Mesenteric fat pad (tissue), 1 donor: ENCODE results near the gene MED25. TPM values are rescaled to one million over a fixed set of nuclear protein-coding genes. Genes with fewer than 3 reads are reported as not detected.

ENCODE experiments used
- DNase-seq: peaks from one replicate; pipeline ENCODE4 v3.0.0-alpha.2; 2020; ENCODE audit warnings: low spot score
- total RNA-seq: library from RNA; stranded (reverse); fragmentation: NEBNext Ultra II Directional; extraction: Animal tissue kit (Norgen Biotek cat#: 25700); gene quantifications from one replicate; pipeline ENCODE4 v1.2.1, GENCODE V29; 2021
- donor health status: DM: yes; HTN: yes; CAD: no.

MED25 gene
- total RNA-seq, 1 donor from 2014 or later = 40.4 TPM

DNA sequence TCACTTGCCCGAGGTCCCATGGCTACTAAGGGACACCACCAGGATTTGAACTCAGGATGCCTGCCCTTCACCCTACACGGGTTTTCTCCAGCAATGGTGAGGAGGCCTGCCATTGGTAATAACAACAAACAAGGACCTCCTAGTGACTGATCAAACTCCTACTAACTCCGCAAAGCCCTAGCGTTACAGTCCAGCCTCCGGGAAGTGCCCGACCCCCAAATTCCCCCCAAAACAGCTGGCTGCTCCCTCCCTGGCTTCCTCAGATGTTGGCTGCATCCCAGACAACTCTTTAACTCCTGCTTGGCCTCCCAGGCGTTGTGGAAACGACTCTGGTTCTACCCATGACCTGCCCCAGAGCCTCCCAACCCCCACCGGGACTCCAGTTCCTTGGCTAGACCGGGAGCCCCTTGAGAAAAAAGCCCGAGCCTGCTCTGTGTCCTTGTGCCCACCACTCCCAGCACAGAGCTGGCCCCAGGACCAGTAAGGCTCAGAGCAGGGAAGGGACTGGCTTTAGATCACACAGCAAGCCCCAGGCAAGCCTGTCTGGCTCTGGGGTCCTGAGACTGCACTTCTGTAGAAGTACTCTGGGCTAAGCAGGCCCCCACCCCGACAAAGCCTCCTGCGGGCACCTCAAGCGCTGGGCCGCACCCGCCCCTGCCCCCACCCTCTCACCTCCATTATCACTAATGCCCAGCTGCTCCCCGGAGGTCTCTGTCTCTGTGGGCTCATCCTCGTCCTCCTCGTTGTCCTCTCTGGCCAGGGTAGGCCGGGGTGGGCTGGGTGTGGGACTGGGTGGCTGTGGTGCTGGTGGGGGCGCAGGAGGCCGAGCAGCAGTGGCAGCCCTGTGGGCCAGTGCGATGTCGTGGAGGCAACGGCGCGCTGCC lies 54.4 kb downstream of the MED25 start:
- DNase-seq = no peak

DNA sequence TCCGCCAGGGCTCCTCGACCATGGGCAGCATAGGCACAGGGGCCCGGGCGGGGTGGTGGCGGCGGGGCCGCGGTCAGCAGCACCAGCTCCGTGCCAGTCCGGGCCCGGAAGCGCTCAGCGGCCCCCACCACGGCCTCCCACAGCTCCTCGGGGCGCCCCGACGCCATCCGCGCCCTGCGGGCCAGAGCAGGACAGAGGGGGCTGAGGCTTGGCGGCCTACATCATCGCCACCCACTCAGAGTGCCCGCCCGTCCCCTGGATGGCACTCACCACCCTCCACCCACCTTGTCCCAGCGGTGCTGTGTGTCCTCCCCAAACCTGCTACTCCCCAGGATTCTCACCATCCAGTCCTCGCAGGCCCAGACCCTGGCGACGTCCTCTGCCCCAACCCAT lies 55.0 kb downstream of the MED25 start:
- no peak for DNase-seq

DNA sequence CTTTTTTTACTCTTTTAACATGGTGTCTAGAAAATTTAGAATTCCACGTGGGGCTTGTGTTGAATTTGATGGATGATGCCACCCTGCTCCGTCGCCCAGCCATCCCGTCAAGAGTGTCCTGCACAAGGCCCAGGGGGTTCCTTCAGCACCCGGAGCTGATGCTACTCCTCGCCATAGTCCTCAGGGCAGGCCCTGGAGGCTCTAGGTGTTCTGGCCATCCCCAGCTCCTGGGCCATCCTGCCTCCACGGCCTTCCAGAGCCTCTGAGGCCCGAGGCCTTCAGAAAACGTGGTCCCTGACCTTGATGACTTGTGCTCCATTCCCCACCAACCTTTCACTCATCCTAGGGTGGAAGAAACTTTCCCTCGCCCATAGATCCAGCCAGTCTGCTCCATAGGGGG lies 55.7 kb downstream of the MED25 start:
- DNase-seq = no peak

DNA sequence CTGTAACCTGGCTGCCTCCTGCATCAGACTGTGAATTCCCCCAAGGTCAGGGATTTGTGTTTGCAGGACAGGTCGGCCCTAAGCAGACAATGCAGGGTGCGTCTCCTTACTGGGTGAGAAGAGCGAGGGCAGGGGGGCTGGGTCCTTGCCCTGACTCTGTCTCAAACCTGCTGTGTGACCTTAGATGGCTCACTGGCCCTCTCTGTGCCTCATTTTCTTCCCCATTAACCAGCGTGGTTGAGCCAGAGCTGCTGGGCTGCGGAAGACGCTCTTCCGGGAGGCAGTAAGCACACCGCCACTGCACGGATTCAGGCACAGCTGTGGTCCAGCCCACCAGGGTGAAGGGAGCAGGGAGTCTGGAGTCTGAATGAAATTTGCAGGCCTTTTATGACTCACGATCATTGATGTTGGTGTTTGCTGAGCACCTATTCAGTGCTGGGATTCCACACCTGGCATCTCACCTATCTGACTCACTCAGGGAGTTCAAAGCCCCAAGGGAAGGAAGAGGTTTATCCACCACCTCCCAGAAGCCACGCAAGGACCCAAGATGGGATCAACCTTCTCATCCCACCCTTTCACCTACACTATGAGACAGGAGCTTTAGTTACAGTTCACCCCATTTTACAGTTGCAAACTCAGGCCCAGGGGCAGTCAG lies 56.5 kb downstream of the MED25 start:
- no peak for DNase-seq

DNA sequence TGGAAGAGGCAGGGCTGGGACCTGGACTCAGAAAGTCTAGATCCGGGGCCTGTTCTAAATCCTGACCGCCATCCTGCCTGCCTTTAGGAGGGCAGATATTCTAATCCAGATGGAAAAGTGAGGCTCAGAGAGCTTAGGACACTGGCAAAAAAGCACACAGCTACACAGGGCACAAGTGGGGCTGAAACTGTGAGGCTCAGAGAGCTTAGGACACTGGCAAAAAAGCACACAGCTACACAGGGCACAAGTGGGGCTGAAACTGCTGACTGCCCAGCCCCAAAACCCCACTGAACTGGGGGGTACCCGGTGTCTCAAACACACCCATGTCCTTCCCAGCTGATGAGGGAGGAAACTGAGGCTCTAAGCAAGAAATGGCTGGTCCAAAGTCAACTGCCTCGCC lies 57.1 kb downstream of the MED25 start:
- no peak for DNase-seq

DNA sequence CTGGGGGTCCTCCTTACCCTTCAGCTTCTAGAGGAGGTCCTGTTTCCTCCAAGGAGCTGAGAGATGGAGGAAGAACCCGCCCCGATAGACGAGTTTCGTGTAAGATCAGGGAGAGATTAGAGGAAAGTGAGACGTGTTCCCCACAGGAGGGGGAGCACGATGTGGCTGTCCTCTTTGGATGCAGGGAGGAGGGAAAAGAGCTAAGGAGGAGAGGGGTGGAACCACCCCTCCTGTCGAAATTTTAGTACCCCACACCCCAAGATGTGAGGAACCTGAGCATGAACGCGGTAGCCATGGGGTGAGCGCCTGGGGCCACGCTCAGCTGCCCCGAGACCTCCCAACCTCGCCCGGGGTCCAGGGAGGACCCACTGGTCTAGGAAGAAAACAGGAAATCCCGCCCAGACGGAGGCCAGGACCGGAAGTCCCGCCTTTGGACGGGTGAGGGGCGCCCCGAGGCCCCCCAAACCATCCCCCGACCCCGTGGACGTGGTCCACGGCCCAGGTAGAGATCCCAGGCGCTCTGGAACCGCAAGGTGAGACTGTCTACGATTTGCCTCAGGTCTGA lies 57.9 kb downstream of the MED25 start:
- DNase-seq = no peak

DNA sequence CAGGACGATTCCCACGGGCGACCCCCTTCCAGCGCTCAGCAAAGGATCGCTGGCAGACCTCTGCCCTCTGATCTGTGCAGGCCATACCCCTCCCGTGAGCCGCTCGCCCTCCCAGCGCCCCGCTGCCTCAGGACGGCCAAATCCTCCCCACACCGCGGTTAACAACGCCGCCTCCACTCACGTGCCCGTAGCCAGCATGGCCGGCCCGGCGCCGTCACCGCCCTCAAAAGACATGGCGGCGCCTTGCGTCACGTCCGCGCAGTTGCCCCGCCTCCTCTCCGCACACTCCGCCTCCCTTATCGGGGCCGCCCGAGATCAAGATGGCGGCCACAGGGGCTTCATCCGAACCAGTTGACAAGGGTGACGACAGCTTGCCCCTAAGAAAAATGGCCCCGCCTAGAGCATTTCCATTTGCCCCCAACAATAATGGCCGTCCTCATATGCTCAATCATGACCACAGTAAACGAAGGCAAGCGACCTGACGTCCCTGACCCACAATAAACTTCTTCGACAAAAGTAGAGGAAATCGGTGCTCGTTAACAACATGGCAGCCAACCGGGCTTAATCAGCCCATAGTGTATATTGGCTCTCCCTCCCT lies 58.4 kb downstream of the MED25 start:
- peak; percentile 99 for DNase-seq

DNA sequence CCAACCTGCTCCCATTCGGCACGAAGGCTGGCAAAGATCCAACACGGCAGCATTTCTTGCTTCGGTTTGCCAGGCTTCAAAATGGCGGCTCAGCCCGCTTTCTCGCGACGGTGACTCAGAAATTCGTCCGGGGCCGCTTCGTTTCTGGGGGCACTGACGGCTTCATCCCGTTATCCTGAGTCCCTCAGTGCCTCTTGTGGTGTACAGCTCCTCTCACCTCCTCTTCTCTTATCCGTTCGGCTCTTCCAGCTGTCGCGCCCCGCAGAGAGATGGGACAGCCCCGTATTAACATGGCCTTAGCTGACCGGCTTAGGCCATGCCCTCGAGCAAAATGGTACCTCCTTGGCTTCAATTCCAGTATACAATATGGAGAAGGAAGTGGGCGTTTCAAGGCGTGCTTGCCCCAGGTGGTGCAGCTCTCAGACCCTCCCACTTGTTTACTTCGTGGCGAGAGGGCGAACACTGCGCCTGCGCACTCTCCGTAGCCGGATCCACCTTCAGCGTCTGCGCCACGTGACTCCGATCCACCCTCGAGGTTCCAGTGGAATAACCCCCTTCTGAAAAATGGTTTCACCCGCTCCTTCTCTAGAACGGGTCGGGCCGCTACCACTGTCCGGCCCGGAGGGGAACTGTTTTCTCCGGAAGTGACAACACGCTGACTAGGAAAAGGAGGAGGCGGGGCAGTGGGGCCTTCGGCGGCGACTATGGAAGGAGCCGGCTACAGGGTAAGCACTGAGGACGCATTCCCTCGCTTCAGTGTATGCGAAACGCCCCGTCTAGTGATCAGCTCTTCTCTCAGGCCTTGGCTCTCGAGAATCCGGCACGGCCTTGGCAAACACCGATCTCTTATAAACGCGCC lies 59.2 kb downstream of the MED25 start, which contains the start of the genes AKT1S1 and TBC1D17:
AKT1S1 (minus strand) TSS at position 336 of the 859 bp plus-strand sequence. CDS start 4,060 bp downstream, outside the sequence.
TBC1D17 (plus strand) TSS at position 683 of the 859 bp plus-strand sequence; CDS start at position 705, 22 bp downstream.
- peak; percentile 99 for DNase-seq

DNA sequence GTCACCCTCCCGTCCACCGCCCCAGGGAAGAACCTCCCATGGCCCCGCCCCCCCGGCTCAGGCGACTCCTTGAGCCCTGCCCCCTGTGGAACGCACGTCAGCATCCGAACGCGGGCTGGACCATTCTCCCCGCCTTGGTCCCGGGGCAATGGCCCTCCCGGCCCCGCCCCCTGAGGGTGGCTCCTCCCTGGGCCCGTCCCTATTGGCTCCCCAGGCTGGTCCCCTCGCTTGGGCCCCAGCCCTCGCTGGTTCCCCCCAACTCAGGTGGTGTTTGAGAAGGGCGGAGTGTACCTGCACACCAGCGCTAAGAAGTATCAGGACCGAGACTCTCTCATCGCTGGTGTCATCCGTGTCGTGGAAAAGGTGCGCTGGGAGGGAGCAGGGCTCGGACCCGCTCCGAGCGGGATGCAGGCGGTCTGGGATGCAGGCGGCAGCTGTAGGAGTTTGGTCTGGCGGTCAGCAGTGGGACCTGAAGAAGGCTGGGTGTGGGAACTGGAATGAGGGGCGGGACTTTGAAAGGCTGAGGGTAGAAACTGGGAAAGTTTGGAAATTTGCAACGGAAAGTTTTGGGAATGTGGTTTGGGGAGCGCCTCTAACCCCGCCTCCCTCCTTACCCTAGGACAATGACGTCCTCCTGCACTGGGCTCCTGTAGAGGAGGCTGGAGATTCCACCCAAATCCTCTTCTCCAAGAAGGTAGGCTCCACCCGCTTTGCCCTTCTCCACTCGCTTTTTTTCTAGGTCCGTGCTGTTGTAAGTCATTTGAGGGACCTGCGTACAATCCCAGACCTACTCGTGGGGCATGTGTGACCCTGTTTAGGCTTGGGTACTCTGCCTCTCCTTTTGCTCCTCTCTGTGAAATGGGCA lies 60.0 kb downstream of the MED25 start:
- DNase-seq = peak; percentile 99

DNA sequence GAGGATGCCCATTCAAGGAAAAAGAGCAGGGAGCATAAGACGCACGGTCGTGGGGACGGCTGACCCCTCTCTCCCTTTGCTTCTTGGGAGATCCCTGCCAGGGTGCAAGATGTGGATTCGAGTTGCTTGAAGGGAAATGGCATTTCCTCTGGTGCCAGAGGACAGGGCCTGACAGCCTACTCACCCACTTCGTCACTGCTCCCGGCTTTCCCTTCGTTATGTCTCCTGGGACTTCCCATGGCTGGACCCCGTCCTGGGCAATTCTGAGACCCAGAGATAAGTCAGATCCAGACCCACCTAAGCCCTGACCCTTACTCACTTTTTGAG lies 60.6 kb downstream of the MED25 start:
- no peak for DNase-seq

DNA sequence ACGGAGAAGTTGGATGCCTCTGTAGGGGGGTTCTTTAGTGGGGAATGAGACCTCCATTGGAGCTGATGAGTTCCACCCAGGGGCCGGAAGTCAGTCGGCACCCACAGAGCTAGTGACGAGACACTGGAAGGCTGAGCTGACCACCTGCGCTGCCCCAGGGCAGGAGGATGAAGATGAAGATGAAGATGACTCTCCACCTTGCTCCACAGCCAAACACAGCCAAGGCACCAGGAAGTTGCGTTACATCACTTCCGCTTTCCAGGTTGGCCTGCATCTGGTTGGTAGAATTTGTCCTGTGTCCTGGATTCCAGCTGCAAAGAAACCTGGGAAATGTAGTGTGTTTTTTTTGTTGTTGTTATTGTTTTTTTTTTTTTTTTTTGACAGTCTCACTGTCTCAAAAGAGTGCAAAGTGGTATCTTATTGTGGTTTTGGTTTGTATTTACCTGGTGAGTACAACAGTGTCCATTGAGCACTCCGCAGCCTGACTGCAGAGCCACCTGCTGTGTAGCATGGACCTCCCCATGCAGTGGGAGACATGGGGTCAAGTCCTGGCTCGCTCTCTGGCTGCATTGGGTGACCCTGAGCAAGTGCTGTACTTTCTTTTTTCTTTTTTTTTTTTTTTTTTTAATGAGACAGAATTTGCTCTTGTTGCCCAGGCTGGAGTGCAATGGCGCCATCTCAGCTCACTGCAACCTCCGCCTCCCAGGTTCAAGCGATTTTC lies 61.3 kb downstream of the MED25 start:
- no peak for DNase-seq

DNA sequence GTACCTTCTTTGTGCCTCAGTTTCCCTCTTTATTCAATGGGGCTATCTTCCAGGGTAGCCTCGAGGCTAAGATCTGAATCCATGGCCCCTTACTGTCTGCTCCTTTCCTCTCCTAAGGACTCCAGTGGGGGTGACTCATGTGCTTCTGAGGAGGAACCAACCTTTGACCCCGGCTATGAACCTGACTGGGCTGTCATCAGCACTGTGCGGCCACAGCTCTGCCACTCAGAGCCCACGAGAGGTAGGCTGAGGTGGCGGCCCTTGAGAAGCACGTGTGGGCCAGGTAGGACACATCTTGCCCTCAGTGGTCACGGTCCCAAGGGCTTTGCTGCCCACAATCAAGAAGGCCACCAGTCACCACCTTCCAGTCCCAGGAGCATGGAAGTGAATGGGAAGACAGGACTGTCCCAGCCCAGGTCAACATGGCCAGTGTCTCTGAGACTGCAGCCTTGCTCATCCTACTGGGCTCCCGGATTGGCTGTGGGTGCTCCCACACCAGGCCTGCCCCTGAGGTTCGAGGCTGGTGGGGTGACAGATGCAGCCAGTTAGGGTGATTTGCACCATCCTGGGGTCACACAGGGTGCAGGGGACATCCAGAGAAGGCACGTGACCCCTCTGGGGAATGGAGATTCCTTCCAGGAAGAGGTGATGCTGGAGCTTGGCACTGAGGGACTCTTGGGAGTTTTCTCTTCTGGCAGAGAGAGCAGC lies 62.2 kb downstream of the MED25 start:
- DNase-seq = no peak

DNA sequence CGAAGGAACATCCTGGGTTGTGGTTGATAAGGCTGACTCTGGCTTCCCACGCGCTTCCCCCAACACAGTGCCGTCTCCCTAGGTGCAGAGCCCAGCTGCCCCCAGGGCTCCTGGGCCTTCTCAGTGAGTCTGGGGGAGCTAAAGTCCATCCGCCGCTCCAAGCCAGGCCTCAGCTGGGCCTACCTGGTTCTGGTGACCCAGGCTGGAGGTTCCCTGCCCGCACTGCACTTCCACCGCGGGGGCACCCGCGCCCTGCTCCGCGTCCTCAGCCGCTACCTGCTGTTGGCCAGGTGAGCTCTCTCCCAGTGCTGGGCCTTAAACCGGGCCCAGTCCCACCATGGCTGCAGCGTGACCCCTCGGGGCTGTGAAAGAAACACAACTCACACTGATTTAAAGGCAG lies 63.1 kb downstream of the MED25 start:
- no peak for DNase-seq

DNA sequence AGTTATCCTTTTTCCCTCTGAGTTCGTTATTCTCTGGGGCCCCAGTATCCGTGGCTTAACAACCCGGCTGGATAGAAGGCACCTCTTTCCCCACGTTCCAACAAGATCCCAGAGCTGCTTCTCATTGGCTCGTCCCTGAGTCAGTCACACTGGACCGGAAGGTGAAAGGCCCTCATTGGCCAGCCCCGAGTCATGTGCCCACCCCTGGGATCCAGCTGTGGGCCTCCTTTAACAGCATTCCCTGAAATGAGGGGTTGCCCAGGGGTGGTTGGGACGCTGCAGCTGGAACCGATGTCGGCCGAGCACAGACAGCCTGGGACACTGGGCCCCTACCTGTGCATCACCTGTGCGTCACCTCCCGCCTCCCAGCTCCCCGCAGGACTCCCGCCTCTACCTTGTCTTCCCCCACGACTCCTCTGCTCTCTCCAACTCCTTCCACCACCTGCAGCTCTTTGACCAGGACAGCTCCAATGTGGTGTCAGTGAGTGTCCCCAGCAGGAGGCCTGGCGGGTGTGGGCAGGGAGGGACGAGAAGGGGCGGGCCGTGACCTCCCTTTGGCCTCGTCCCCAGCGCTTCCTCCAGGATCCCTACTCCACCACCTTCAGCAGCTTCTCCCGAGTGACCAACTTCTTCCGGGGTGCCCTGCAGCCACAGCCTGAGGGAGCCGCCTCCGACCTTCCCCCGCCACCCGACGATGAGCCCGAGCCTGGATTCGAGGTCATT lies 63.7 kb downstream of the MED25 start:
- no peak for DNase-seq

DNA sequence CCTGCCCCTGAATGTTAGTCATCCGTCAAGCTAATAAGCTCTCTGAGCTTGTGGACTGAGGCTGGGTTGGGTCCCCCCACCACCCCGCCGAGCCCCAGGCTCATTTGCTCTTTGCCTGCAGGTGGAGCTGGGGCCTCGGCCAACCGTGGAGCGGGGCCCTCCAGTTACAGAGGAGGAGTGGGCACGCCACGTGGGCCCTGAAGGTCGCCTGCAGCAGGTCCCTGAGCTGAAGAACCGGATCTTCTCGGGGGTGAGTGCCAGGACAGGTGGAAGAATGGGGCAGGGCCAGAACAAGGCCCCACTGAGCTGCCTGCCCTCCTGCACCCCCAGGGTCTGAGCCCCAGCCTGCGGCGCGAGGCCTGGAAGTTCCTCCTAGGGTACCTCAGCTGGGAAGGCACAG lies 64.6 kb downstream of the MED25 start:
- no peak for DNase-seq

DNA sequence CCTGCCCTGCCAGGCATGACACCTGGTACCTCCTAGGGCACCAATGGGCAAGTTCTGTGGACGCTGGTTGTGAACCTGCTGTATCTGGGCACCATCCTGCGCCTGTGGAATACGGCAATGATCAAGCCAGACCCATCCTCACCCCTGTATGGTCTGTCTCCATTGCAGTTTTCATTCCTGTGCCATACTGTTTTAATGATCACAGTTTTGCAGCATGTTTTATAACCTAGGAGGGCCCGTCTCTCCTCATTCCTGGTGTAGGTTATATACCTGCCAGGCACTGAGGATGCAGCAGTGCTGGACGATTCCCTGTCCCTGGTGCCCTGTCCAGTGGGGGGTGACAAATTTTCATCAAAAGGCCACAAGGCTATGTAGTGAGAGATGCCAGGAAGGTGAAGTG lies 65.0 kb downstream of the MED25 start:
- DNase-seq = no peak

DNA sequence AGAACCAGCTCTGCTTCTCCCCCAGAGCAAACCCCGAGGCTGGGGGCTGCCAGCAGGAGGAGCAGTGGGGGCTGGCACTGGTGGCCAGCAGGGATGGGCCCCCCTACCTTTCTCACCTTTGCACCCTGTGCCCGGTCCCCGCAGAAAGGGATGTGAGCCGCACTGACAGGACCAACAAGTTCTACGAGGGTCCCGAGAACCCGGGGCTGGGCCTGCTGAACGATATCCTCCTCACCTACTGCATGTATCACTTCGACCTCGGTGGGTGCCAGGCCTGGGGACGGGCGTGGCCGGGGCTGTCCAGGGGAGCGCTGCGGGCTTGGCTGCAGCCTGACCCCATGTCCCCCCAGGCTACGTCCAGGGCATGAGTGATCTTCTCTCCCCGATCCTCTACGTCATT lies 66.0 kb downstream of the MED25 start:
- DNase-seq = no peak

DNA sequence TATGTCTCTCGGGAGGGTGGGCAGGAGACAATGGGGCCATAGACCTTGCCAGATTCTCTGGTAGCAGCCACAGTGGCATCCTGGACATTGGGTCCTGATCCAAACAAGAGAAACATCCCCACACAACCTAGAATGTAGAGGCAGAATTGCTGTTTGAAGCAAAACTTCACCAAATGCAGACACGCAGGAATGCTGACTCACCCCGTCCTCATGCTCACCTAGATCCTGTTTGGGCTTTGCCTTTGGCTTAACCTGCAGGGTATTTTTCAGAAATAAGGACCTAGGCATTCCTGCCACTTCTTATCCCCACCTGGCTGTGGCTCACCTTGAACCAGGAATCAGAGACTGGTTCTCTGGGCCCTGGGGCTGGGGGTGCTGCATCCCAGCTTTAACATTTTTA lies 66.7 kb downstream of the MED25 start:
- DNase-seq = no peak
